Activated T-helper 9 cell treated with anti-CD3 and anti-CD28 coated beads, Interleukin-2, amount 50 U/mL, for 16 hours (primary cell): ENCODE data around the gene MAST2.
"Not testable (repeated sequence)": the region's sequence is repeated elsewhere in the genome, so short reads cannot be mapped to it uniquely, and the experiment has no call there.

Source experiments
- DNase-seq: peaks from one replicate; pipeline ENCODE4 v3.0.0-alpha.2; 2020; ENCODE audit warnings: low read depth

MAST2 gene

DNA sequence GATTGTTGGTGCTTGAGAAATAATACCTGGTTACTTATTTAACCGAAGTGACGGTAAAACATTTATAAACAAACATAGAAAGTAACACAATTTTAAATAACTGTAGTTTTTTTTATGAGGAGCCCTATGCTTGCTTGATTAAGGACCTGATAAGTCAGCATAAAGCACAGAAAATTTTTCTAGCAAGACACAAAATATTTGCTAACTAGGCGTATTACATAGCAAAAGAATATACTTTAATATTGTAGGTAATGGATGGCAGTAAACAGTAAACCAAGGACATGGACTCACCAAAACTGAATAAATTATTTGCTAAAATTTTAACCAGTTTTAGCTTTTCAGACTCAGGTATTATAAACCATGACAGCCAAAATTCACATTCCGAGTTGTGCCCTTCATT, 90.9 kb downstream of the MAST2 start:
- no peak for DNase-seq

DNA sequence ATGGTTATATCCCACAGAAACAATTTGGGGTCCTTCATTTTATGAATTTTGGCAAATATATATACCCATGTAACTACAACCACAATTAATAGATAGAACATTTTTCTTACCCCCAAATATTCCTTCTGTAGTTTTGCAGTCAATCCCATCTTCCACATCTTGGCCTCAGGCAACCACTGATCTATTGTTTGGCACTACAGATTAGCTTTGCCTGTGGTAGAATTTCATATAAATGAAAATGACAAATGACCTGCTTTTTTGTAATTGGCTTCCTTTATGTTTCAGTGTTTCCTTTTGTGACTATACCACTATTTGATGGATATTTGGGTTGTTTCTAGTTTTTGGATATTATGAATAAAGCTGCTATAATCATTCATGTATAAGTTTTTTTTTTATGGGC, 91.5 kb downstream of the MAST2 start:
- no peak for DNase-seq

DNA sequence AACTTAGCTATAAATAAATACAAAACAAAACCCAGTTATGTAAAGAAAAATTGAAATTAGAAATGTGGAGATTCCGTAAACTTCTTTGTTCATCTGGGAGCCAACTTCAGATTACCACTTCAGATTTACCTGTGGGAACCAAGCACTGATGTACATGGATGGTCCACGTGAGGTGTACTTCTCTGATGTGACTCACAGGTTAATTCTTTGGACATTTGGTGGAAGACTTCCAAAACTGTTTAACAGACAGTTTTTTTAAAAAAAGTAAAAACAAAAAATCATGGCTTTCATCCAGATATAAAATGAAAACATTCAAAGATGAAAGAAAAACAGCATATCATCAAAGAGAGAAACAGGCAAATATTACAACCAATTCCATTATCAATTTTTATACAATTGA, 92.0 kb downstream of the MAST2 start:
- DNase-seq: no peak

DNA sequence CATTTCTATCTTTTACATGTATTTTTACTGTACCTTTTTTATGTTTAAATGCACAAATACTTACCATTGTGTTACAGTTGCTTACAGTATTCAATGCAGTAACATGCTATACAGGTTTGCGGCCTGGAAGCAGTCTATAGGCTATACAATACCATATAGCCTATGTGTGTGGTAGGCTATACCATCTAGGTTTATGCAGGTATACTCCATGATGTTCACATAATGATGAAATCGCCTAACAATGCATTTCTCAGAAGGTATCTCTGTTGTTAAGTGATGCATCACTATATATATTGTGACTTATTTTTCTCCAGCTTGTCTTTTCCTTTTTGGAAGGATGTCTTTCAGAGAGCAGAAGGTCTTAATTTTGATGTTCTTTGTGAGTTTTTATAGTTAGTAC, 103.5 kb downstream of the MAST2 start:
- no peak for DNase-seq

DNA sequence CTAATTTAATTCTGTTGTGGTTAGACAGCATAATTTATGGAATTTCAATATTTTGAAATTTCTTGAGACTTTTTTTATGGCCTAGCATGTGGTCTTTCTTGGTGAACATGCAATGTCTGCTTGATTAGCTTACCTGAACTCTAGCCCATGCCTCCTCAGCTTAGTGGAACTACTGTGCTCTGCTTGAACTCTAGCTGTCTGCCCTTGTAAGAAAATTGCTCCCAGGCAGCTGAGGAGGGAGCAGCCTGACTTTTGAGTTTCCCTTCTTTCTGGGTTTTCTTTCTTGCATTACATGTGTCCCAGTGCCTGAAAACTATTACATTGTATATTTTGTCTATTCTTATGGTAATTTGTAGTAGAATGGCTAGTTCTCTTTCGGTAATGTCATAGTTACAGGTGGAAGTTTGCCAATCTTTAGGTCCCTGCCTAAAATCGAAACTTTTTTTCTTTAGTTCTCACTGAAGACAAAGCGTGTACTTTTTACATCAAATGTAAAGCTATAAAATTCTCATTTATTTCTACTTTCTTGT, 105.3 kb downstream of the MAST2 start:
- DNase-seq: no peak

DNA sequence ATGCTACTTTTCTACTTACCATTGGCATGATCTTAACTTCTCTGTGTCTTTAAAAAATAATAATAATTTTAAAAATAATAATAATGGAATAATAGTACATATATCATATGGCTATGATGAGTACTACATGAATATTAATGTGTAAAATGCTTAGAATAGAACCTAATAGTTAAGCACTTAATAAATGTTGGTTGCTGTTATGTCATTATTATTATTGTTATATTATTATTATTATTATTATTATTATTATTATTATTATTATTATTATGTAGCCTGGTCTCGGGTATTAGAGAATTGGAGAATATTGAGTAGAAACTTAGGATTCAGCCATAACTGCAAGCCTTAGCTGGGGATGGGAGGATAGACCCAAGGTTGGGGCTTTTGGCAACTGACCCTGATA, 108.2 kb downstream of the MAST2 start:
- DNase-seq: no peak

DNA sequence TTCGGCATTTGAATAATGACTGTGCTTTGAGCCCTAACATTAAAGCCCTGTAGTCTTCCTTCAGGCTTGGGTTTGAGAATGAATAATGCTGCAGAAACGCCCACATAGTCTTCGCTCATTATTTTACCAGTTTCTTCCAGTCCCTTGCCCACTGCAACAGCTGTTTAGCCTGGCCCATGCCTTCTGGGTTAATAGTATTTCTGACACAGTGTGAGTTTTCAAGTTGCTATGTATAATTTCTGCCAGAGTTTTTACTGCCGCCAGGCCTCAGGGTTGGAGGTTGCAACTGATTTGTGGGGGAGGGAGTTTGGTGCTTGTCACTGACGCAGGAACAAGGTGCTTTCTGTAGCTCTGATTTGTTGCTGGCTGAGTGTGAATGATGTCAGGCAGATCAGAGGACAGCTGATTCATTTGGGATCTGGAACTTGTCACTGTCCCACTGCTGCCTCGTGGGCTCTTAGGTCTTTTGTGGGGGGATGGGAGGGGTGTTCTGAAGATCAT, 109.8 kb downstream of the MAST2 start:
- DNase-seq: no peak

DNA sequence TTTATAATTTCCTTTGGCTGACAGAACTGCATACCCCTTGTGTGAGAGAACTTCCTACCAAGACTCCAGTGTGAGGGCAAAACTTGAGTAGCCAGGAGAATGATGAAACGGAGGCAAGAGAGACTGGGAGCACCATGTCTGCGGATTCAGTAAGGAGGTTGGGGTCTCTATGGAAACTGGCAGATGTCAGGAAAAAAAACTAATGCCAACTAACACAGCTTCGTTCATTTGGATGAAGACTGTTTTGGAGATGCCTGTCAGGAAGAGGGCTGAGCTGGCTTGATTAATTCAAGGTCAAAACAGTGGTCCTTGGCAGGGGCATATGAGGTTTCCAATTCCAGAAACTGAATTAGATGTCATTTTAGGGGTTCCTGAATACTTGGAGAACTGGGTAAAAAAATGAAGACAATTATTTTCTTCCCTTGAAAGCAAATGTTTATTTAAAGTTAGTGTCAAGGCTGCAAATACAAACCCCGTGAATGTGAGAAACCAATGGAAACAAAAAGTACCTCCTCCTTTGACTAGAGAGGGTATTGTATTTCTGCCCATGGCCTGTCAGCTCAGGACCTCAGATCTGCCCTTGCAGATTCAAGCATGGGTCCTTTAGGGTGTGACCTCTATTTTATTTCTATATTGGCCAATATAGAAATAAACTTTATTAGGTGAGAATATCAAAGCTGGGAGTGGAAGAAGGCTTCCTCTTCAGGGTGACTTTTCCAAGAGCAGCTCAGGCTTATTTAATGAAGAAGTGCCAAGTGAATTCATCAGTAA, 110.5 kb downstream of the MAST2 start:
- DNase-seq: no peak

DNA sequence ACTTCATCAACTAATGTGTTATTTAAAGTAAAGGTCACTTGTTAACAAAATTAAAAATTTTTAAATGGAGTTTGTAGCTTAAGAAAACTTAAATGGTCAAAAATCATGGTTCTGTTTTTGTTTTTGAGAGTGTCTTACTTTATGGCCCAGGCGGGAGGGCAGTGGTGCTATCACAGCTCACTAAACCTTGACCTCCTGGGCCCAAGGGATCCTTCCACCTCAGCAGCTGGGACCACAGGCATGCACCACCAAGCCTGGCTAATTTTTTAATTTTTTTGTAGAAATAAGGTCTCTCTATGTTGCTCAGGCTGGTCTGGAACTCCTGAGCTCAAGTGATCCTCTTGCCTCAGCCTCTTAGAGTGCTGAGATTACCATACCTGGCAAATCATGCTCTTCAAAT, 111.4 kb downstream of the MAST2 start:
- no peak for DNase-seq

DNA sequence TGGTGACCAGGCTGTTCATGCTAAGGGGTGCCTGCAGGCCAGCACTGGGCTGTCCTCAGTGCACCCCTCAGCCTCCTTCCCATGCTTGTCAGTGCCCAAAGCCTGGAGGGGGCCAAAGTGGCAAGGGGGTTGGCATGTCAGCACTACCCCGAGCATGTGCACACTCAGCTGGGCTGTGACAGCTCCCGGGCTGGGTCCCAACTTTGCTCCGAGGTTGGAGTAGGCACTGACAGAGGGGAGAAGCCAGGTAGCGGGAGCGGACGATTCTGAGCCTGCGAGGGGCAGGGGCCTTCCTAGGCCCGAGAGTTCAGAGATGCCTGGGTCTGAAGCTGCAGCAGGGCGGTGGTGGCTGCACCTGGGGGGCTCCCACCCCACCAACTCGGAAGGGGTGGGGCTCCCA, 119.0 kb downstream of the MAST2 start:
- DNase-seq: no peak

DNA sequence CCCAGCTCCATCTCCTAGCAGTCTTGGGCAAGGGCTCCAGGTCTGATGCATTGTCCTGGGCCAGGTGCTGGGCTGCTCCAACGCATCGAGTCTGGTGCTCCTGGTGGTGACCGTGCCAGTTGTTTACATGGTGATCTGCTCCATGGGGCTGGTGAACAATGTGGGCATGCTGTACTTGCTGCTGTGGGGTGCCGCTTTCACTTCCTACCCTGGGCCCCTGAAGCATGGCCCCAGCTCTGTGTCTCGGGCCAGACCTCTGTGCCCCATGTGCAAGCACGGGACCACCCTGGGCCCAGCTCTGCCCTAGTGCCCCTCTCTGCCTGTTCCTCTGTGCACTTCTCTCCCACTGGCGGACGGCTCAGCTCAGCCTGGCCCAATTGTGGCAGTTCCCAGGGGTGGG, 119.4 kb downstream of the MAST2 start:
- no peak for DNase-seq

DNA sequence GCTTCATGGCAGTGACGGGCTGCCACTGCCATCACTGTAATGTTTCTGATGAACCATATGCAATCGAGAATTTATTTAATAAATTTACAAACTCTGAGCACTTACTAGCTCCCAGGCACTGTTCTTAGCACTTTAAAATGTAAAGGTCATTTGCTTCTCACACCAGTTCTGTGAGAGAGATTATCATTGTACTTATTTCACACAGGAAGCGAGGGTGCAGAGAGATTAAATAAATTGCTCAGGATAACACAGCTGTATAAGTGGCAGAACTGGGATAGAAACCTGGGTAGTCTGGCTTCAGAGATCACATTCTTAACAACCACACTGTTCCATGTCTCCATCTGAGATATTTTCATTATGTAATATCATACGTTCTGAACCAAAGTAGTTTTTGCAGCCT, 119.9 kb downstream of the MAST2 start:
- DNase-seq: no peak

DNA sequence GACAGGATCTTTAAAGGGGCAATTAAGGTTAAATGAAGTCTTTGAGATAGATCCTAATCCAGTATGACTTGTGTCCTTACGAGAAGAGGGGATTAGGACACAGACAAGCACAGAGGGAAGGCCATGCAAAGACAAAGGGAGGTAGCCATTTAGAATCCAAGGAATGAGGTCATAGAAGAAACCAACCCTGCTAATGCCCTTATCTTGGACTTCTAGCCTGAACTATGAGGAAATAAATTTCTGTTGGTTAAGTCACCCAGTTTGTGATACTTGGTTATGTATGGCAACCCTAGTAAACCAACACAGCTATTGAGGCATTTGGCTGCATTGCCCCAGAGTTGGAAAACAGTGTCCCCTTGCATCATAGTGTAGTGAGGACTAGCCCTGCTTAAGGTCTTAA, 121.3 kb downstream of the MAST2 start:
- no peak for DNase-seq

DNA sequence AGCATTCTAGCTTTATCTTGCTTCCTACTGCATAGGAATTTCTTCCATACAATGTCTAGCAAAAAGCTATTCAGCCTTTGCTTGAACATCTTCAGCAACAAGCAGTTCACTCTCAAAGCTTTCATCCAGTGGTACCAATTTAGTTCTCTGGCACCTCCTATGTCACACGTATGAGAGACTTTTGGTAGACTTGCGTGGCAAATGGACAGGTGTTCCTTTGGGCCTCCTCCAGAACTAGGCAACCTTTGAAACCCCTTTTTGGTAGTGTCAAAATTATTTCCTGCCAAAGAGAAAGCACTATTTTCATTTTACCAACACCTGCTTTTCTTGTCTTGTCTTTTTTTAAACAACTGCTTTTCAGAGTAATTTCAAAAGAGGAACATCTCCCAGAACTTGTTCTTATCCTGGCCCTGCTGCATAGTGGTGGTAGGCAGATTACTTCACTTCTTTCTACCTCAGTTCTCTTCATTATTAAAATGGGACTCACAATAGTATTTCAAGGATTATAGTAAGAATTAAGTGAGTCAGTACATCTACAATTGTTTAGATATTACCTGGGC, 122.4 kb downstream of the MAST2 start:
- no peak for DNase-seq

DNA sequence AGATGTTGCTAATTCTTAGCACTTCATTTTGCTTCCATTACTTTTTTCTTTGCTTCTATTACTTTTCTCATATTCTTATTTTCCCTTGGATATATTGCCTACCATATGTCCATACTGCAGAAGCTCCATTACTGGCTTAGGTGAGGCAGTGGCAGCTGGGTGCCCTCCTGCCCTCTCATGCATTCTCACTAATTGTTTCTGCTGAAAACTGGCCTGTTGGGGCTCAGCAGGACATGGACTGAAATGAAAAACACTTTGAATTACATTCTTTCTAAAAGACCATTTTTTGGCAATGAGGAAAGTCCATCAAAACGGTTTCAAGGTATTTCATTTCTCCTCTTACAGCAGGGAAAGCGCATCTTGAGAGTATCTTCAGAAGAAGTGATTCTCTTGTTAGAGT, 122.9 kb downstream of the MAST2 start:
- DNase-seq: no peak

DNA sequence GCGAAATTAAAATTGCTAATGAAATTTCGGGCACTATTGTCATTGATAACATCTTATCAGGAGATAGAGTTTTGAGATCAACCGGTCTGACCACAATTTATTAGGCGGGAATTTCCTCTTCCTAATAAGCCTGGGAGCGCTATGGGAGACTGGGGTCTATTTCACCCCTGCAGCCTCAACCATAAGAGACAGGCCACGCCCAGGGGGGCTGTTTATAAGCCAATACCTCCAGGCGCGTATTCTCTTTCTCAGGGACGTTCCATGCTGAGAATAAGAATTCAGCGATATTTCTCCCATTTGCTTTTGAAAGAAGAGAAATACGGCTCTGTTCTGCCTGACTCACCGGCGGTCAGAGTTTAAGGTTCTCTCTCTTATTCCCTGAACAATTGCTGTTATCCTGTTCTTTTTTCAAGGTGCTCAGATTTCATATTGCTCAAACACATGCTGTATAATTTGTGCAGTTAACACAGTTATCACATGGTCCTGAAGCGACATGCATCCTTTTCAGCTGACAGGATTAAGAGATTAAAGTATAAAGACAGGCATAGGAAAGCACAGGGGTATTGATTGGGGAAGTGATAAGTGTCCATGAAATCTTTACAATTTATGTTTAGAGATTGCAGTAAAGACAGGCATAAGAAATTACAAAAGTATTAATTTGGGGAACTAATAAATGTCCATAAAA, 124.0 kb downstream of the MAST2 start:
- not testable (repeated sequence) for DNase-seq

DNA sequence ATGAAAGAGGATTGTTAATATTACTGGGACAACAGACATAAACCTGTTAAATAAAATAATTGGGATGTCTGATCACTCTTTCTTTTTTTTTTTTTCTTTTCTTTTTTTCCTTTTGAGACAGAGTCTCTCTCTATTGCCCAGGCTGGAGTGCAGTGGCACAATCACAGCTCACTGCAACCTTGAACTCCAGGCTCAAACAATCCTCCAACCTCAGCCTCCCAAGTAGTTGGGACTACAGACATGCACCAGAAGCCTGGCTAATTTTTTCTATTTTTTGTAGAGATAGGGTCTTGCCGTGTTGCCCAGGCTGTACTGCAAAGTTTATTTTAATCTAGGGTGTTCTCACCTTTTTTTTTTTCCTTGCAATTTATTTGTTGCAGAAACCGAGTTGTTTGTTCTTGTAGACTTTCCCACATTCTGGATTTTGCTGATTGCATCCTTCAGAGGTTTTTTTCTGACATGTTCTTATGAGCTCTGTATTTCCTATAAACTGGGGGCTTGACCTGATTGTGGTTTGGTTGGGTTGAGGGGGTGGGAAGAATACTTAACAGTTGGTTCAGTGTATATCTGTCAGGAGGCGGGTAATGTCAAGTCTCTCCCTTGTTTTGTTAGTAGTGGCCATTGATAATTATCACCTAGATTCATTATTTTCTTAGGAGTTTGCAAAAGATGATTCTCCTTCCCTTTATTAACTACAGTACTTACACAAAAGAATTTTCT, 125.2 kb downstream of the MAST2 start:
- no peak for DNase-seq

DNA sequence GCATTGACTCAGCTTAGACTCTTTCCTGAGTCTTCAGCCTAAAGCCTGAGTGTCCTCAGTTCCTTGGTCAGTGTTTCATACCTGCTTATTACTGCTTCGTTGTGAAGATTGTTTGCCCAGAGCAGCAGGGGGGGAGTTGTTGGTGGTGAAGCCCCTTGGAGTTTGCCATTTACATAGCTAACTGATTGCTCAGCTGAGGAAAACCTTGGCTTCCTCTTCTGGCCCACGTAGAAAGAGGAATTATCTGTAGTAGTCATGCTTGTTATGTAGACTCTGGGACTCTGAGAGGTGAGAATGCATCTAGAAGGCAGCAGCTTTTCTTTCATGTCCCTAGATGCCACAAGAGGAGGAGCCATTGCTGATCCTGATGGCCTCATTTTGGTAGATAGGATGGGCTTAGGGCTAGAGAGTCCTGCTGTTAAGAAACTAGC, 125.9 kb downstream of the MAST2 start:
- no peak for DNase-seq

DNA sequence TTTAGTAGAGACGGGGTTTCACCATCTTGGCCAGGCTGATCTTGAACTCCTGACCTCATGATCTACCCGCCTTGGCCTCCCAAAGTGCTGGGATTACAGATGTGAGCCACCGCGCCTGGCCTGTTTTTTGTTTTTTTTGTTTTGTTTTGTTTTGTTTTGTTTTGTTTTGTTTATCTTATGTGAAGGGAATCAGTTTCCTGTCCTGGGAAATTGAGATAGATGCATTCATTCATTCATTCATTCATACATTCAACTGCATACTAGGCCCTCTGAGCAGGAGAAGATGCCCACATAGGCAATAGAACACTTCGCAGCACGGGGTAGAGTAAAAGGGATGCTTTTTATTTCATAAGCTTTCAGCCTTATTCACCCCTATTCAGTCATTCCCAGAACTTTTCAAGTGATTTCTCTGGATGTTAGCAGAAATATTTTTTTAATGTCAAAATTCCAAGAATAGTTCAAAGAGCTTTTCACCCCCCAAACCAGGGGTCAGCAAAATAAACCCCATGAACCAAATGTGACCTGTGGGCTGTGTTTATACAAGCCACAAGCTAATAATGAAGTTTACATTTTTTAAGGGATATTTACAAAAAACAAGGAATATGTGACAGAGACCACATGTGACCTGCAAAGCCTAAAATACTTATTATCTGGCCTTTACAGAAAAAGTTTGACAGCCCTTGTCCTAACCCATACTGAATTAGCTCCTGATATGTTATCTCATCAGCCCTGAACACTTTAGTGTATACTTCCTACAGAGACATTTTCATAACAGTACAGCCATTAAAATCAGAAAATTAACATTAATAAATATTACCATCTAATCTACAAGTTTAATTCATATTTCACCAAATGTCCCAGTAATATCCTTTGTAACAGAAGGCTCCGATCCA, 127.1 kb downstream of the MAST2 start:
- DNase-seq: no peak

DNA sequence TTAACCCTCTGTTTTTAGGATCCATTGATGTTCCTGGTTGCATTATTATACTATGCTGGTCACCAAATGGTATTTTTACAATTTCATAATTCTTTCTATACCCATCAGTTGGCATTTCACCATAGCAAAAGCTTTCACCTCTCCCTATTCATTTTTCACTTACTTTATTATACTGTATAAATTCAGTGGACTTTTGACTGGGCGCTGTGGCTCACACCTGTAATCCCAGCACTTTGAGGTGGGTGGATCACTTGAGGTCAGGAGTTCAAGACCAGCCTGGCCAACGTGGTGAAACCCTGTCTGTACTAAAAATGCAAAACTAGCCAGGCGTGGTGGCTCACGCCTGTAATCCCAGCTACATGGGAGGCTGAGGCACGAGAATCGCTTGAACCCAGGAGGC, 128.8 kb downstream of the MAST2 start:
- not testable (repeated sequence) for DNase-seq

DNA sequence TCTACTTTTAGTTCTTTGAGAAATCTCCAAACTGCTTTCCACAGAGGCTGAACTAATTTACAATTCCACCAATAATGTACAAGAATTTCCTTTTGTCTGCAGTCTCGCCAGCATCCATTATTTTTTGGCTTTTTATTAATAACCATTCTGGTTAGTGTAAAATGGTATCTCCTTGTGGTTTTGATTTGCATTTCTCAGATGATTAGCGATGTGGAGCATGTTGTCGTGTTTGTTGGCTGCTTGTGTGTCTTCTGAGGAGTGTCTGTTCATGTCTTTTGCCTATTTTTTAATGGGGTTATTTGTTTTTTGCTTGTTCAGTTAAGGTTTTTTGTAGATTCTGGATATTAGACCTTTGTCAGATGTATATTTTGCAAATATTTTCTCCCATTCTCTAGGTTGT, 131.5 kb downstream of the MAST2 start:
- DNase-seq: no peak
